GM21576 (cell line): ENCODE measurements around the gene COX19.

ENCODE experiments used
- ATAC-seq: cut with Tn5 transposase; IDR thresholded peaks from one replicate; pipeline ENCODE4 v1.9.1; 2021; ENCODE audit warnings: mild to moderate bottlenecking, moderate library complexity; ENCODE audit not compliant: unreplicated experiment

The COX19 gene

DNA sequence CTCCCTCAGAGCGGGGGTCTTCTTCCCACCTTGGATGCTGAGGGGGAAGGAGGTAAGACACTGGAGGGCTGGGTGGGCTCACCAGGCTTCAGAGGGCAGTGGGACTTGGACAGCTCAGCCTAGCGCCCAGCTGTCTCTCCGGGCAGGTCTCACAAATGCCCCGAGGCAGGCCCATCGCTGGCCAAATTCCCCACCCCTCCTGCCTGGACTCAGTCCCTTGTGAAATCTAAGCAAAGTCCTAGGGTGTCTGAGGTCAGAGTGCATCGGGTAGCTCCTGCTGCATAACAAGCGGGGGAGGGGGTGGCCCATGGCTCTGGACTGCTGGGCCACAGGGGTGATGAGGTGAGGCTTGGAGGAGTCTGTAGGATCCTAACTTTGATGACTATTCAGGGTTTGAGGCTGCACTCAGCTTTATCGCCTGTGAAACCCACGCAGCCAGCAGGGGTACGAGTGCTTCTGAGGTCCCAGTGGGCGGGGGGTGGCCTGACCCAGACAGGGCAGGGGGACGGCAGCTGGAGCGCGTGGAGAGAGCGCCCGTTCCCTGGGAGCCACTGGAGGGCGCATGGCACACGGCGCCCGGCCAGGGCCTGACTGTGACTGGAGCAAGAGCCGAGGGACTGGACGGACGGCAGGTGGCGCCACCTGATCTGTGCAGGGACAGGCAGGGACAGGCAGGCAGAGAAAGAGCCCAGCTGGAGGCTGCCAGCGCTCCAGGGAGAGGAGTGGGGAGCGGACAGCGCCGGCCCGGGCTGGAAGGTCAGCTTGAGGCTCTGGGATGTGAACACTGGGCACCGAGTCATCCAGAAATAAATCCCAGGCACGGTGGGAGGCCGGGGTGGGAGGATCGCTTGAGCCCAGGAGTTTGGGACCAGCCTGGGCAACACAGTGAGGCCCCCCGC lies 17.6 kb upstream of the COX19 start:
- peak; percentile 83 for ATAC-seq

DNA sequence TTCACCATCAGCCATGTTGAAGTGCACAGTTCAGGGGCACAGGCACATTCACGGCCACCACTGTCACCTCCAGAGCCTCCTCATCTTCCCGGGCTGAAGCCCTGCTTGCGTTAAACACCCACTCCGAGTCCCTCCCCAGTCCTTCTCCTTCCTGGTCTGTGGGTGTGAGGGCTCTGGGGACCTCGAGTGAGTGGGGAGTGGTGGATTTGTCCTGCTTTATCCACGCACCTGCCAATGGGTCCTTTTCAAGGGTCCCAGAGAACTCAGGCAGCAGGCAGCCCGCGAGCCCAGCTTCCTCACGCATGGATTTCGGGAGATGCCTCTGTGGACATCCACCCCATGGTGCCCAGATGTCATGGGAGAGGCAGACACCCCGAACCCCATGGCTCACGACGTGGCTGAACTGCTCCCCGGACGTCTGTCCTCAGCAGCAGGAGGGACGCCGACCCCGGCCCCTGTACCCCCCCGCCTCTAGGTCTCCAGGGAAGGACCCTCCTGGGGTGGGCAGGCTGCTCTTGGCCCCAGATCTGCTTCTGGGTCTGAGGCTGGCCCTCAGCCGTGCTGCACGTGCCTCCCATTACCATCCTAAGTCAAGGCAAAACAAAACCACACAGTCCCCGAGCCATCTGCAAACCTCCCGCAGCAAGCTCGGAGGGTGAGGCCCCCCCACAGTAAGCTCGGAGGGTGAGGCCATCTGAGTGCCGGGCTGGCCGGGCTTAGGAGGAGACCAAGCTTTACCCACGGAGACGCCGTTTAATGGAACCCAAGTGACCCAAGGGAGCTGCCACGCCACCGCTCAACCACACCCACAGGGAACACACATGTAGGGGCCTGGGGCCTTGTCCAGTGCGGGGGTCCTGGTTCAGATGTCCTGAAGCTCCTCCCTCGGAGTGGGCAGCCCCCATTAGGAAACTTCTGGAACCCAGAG lies 16.6 kb upstream of the COX19 start:
- no peak for ATAC-seq

DNA sequence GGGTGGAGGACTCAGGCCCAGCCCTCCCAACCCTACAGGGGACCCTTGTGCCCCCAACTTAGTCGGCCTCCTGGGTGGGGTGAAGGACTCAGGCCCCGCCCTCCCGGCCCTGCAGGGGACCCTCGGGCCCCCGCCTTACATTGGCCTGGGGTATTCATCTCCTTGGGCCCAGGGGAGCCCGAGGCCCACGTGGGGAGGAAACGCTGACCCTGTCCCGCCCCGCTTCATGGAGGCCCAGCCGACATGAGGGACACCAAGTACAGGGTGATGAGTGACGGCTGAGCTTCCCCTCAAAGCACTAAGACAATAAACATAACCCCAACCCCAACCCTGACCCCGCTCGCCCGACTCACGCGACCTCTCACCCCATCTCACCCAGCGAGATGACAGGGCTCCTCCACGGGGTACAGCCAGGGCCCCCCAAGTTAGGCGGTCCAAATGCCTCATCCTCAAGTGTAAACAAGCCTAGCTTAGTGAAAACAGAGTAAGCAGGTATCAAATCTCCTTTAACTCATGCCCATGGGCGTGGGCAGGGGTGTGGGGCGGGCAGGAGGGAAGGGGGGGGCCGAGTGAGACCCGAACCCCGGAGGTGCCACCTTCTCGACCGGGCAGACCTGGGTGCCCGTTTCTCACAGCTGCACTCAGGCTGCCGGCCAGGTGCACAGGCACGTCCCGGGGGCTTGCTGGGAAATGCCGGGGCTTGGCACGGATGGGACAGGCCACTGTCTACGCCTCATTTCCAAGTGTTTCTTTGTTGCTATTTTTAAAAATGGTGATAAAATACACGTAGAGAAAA lies 15.8 kb upstream of the COX19 start:
- no peak for ATAC-seq

DNA sequence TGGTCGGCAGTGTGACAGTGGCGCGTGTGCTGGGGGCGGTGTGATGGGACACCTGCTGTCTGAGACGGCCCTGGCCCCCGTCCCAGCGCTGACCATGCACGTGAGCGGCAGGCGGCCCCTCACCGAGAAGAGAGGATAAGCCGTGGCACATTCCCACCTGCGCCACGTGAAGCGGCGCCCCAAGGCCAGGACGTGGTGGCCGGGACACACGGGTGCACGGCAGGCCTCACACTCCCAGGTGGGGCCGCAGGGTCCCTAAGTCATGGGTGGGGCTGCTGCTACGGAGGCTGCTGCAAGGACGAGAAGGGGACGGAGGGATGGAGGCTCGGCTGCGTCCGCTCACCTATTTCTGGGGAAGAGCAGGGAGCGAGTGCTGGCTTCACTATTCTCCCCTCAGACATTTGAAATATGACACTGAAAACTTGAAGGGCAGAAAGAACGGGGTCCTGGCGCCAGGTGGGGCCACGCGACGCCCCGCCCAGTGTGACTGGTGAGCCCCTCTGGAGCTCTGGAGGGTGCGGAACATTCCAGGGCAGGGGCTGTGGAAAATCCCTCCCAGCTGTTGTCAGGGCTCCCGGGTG lies 15.1 kb upstream of the COX19 start:
- no peak for ATAC-seq

DNA sequence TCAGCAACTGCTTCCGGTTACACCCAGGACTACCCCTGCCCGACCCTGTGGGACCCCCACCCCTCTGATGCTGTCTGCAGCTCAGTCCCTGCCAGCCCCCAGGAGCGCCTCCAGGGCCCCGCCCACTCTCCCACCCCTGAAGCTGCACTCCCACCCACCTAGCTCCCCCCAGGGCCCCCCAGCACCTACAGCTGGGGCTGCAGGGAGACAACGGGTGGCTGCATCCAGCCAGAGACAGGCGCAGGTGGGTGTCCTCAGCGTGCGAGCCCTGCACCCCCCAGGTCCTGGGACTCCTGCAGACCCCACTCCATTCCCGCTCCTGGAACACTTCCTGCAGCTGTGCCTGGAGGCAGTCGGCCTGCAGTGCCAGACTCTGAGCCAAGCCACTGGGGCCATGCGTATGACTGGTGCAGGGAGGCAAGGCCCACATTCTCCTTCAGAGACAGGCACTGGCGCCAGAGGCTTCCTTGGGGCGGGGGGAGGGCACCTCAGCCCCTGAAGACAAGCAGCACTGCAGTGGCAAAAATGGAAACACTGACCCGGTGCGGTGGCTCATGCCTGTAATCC lies 13.7 kb upstream of the COX19 start:
- ATAC-seq: no peak

DNA sequence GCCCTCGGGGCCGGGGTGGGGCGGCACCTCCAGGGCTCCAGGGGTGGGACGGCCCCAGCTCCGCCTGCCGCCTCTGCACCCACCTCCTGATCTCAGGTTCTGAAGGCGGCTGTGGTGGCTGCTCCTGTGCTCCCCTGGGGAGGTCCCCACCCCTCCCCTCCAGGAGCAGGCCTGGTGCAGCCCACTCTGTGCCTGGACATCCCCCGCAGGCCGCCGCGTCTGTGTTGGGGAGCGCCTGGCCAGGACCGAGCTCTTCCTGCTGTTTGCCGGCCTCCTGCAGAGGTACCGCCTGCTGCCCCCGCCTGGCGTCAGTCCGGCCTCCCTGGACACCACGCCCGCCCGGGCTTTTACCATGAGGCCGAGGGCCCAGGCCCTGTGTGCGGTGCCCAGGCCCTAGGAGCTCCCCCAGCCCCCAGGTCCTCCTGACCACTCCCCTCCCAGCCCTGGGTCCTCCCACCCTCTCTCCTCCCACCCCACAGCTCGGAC lies 13.1 kb upstream of the COX19 start:
- no peak for ATAC-seq

DNA sequence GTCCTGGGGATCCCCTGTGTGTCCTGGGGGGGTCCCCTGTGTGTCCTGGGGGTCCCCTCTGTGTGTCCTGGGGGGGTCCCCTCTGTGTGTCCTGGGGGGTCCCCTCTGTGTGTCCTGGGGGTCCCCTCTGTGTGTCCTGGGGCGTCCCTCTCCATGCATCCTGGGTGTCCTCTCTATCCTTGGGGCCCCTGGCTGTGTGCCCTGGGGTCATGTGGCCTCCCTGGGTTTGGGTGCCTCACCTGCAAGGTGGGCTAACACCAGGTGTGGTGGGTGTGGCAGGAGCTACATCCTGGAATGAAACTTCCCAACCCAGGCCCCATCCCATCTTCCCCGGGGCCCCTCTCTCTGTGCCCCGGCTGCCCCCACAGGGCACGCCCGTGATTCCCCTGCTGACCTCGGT lies 12.6 kb upstream of the COX19 start:
- no peak for ATAC-seq

DNA sequence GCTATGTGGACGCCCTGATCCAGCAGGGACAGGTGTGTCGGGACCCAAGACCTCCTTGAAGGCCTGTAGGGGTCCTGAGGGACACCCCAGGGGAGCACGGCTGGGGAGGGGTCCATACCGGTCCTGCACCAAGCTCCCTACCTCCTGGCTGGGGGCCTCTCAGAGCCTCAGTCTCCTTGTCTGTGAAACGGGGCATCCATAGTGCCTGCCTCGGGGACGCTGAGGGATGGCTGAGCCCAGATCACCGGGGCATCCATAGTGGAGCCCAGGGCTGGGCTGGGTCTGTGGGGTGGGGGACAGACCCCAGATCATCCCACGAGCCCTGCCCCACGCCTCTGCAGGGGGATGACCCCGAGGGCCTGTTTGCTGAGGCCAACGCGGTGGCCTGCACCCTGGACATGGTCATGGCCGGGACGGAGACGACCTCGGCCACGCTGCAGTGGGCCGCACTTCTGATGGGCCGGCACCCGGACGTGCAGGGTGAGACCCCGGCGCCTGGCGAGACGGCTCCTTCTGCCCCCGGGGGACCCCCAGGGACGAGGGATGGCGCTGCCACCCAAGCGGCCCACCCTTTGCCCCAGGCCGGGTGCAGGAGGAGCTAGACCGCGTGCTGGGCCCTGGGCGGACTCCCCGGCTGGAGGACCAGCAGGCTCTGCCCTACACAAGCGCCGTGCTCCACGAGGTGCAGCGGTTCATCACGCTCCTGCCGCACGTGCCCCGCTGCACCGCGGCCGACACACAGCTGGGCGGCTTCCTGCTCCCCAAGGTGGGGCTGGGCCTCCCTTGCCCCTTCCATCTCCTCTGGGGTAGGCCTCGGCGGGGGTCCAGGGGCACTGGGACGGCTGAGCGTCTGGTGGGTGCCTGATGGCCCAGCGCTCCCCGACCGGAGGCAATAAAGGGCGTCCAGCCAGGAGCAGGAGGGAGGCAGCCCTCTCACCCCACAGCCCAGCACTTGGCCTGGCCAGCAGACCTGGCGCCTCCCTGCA lies 11.7 kb upstream of the COX19 start:
- ATAC-seq: no peak

DNA sequence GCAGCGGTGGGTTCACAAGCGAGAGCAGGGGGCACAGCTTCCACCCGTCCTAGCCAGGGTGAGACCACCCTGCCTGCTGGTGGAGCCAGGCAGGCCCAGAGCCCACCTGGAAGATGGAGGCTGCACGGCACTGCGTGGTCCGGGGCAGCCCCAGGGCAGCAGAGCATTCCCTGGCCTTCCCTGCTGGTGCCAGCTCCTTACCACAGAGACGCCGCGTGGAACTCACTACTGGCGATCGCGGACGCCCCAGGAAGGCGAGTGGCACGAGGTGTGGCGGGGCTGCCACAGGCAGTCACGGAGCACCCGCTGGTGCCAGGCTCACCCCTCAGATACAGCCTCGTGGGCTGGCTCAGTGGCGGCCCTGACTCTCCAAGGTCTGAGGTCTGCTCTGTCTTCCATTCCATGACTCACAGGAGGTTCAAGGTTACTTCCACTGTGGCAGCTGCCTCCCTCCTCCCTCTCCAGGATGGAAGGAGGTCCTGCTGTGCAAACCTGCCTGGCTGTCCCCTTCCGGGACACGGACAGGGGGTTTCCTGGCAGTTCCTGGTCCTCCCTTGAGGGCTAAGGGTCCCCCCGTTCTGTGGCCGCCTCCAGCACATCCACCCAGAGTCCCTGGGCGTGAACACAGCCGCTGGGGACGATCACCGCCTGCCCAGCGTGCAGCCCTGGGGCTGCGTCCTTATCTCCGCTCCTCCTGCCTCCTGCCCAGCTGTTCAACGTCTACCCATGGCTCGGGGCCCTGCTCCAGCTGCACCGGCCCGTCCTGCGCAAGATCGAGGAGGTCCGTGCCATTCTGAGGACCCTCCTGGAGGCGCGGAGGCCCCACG lies 10.8 kb upstream of the COX19 start:
- no peak for ATAC-seq

DNA sequence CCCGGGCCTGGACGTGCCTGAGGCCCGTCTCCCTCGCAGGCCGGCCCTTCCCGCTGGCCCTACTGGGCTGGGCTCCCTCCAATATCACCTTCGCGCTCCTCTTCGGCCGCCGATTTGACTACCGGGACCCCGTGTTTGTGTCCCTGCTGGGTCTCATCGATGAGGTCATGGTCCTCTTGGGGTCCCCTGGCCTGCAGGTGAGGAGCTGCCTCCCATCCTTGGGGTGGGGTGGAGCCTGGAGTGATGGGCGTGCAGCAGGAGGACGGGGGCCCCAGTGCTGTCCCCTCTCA lies 9.7 kb upstream of the COX19 start:
- no peak for ATAC-seq

DNA sequence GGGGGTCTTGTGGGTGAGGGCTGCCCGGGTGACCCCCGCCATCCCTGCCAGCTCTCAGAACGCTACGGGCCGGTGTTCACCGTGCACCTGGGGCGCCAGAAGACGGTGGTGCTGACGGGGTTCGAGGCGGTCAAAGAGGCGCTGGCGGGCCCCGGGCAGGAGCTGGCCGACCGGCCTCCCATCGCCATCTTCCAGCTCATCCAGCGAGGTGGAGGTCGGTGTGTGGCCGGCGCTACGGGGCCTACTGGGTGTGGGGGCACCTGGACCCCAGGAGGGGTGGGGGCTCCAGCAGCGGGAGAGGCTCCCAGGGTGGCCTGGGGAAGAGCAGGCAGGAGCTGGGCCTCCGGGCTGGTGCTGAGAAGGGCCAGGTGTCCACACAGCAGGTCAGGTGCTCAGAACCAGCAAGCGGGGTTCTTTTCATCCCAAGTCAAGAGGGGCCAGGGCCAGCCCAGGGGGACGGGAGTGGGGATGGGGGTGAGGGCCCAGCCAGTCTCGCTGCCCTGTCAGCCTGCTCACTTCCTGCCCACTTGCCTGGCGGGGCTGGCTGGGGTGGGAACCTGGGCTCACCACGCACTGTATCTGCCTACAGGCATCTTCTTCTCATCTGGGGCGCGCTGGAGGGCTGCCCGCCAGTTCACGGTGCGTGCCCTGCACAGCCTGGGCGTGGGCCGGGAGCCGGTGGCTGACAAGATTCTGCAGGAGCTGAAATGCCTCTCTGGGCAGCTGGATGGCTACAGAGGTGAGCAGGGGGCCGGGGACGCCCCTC lies 9.2 kb upstream of the COX19 start:
- ATAC-seq: no peak

DNA sequence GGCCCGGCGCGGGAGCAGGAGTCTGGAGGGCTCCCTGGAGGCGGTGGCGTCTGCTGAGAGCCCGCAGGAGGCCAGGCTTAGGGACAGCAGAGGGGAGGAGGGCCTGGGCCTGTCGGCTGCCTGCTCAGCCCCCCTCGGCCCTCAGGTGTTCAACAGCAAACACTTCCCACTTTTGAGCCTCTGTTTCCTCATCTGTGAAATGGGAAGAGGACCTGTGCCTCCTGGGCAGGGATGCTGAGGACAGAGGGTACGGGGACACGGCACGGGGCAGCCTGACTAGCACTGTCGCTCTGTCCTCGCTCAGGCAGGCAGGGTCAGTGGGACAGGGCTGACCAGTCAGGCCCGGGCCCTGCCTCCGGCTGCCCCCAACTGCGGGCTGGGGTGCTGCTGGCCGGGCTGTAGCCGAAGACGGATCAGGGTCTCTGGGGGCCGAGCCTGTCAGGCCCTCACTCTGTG lies 8.3 kb upstream of the COX19 start:
- ATAC-seq: no peak

DNA sequence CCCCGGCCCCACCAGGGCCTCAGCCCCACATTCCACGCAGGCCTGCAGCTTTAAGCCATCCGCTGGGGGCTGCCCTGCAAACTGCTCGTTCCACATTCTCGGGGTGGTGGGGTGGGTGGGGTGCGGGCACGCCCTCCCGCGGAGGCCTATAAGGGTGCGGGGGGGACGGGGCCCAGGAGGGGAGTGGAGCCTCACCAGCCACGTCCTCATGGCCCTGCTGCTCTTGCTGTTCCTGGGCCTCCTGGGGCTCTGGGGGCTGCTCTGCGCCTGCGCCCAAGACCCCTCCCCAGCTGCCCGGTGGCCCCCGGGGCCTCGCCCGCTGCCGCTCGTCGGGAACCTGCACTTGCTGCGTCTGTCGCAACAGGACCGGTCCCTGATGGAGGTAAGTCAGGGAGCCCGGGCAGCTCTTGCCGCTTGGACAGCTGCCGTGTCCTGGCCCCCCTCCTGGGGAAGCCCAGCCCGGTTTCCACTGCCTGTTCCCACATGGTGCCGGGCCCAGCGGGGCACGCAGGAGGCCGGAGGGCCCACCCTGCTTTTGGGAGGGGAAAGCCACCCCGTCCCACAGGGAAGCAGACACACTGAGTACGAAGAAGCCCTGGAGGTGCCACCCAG lies 7.8 kb upstream of the COX19 start, which contains the start of gene CYP2W1:
CYP2W1 (plus strand) TSS at position 178 of the 612 bp plus-strand sequence; CDS start at position 209, 31 bp downstream.
- no peak for ATAC-seq

DNA sequence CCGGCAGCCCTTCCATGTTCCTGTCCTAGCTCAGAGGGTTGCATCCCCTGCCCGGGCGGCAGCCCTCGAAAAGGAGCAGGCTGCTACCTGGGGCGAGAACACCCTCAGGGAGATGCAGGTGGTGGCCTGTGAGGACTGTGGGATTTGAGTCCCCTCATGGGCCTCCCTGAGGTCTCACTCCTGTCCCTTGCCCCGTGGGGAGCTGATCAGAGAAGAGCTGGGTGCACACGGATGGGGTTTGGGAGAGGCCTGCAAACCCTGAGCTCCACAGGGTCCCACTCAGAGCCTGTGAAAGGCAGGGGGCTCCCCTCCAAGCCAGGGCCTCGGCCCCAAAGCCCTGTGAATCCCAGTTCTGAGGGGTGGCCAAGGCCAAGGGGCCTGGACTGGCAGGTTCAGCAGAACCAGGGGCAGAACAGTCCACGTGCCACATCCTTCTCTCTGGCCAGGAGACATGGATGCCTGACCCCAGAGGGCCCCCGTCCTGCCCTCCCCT lies 7.2 kb upstream of the COX19 start:
- ATAC-seq: no peak

DNA sequence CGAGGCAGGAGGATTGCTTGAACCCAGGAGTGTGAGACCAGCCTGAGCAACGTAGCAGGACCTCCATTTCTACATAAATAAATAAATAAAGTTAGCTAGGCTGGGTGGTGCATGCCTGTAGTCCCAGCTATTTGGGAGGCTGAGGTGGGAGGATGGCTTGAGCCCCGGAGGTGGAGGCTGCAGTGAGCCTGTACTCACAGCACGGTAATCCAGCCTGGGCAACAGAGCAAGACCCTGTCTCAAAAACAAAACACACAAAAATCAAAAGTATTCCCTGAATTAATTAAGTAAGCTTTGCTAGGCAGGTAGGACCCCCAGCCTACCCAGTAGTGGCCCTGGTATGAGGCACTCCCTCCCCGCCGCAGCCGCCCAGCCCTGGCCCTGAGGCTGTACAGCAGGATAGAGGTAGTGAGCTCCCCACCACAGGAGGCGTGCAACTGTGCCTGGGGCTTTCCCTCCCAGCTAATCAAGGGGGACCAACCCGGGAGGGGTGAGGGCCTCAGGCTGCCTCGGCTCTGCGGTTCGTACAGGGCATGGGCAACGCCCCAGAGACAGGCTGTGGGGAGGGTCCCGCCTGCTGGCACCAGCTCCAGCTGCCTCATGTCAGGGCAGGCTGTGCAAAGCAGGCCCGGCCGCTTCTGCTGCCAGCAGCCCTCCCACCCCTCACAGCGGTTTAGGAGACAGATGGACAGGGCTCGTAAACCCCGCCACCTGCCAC lies 6.6 kb upstream of the COX19 start:
- no peak for ATAC-seq

DNA sequence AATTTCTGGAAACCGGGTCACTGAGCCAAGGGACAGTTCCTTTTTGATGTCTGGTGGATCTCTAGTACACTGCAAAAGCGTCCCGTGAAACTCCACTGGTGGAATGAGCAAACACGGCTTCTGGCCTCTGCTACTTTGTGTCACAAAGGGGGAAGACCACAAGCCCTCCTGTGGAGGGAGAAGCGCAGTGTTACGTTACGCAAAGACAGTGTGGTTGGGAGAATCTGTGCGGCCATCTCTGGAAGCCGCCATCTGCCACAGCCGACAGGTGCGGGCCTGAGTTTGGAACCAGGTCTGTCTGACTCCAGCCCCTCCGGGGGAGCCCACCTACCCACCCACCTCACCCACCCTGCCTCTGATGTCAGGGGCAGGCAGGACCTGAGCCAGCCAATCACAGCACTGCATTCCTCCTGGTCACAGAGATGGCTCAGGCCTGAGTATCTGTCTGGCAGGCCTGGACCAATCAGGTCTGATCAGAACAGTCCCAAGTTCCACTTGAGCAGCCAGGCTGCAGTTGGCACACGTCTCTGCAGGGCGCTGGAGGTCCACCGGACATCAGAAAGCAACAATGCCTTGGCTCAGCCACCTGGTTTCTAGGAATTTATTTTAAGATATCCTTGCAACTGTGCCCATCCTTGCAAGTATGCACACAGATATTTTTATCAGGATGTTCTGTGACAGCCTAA lies 4.7 kb upstream of the COX19 start:
- no peak for ATAC-seq
